Pancreas (tissue), 10 donors: Measurements from ENCODE around the gene P2RY2. TPM values are rescaled to one million over a fixed set of nuclear protein-coding genes. Genes with fewer than 3 reads are reported as not detected.
A peak's percentile ranks its signal among the peaks of the same experiment; 100 is the strongest.

ENCODE experiments used
- ATAC-seq, 4 donors: fragments of 200-7000 bp; cut with Tn5 transposase; one replicate each; pipeline versions ENCODE4 v1.8.0 to v1.9.1; 2020; ENCODE audit warnings: mild to moderate bottlenecking in 4 of 4, moderate library complexity in 4 of 4
- DNase-seq, 6 donors: peaks; one replicate each; pipeline ENCODE4 v3.0.0-alpha.2; 2020
- FAIRE-seq: peaks from 2 replicates; lab custom pipeline; 2012; peaks lifted over from hg19 to GRCh38; lab: Jason Lieb, UNC
- H3K27ac ChIP-seq, 4 donors: fragments of 200-600 bp; sonication (generic); 1 replicate in 3 of 4; 2 replicates in 1 of 4; pipeline versions ENCODE4 v1.5.0 to v1.8.0; 2020
- H3K27me3 ChIP-seq, 4 donors: fragments of 200-600 bp; one replicate each; pipeline ENCODE4 v1.8.0; 2021
- H3K36me3 ChIP-seq, 3 donors: fragments of 200-600 bp; sonication (generic) in 1 of 3; one replicate each; pipeline versions ENCODE4 v1.5.0 to v1.8.0; 2020 to 2021
- H3K4me1 ChIP-seq, 3 donors: fragments of 200-600 bp; one replicate each; pipeline ENCODE4 v1.8.0; 2021
- H3K4me3 ChIP-seq, 4 donors: fragments of 200-600 bp; sonication (generic) in 2 of 4; one replicate each; pipeline versions ENCODE4 v1.5.0 to v1.8.0; 2020 to 2021
- H3K9me3 ChIP-seq, 4 donors: fragments of 200-600 bp; one replicate each; pipeline ENCODE4 v1.8.0; 2021
- CTCF ChIP-seq, 4 donors: fragments of 200-600 bp; sonication (generic) in 3 of 4; IDR thresholded peaks; one replicate each; pipeline versions ENCODE4 v1.5.0 to v1.8.0; 2021; ENCODE audit warnings: antibody characterized with exemption in 4 of 4
- WGBS, 2 donors: extraction: QIAGEN DNeasy Blood & Tissue Kit; methylation state at CpG; one replicate each; pipeline ENCODE4 v1.1.7; 2013; 5-methylcytosine and 5-hydroxymethylcytosine counted together
- intact Hi-C, 3 donors: fragments of 100-400 bp; cut with DNase I; formaldehyde crosslinking; loops; one replicate each; pipeline versions ENCODE4 v1.11.1 to v1.14.2; 2022
- polyA plus RNA-seq, 2 donors: library from polyadenylated mRNA; stranded (reverse); fragments of 200-250 nt; gene quantifications; one replicate each; pipeline ENCODE4 v1.2.3, GENCODE V29; 2013
- total RNA-seq, 6 donors: library from RNA; stranded (reverse); fragmentation: NEBNext Ultra II Directional in 4 of 6; extraction: Animal tissue kit (Norgen Biotek cat#: 25700) in 4 of 6; gene quantifications; one replicate each; pipeline versions ENCODE4 v1.2.1 to v1.2.4, GENCODE V29; 2021 to 2023
- donor health status: healthy with polysubstance abuse.
- donor health status: DM: no; HTN: no; CAD: no; lungs with moderate emphysema.
- donor health status: DM: no; HTN: no; CAD: no.
- donor health status: control.
- donor health status: control.
- donor health status: Bipolar disorder and iron deficiency.
- donor health status: DM: yes; HTN: yes; CAD: no.
- donor health status: DM: no; HTN: no; CAD: no.
- donor health status: DM: no; HTN: no; CAD: no.
- donor health status: DM: yes; HTN: yes; CAD: no.

The P2RY2 gene
- total and polyA plus RNA-seq, 8 donors = 0.24 to 2.0 (median 0.47) TPM

- Histone ChIP-seq H3K4me1 (peaks cover 0 to 15% (median 0%) of the 10 kb centered on the region in 3 donors), H3K9me3 (no peaks in the 10 kb centered on the region), H3K36me3 (no peaks in the 10 kb centered on the region), H3K27ac (peak overlapping the region in 2 of 4 donors; percentile 12 to 33), H3K4me3 (peak overlapping the region; percentile 29 to 51 (median 42)), H3K27me3 (no peaks in the 10 kb centered on the region)
- no peak for ATAC-seq
- FAIRE-seq = no peak
- DNase-seq = no peak
- WGBS, 2 donors = 21 to 23% methylated on average over 13 to 14 of the region's 14 CpGs
- TF ChIP-seq CTCF (IDR thresholded peaks at IDR 0.05) = no peak
- intact Hi-C loops = no loop called here
Measured at GRCh38 chr11:73217810-73218105, 323 bp upstream of the P2RY2 start.

GRCh38 chr11:73218830-73219215 lies 742 bp downstream of the P2RY2 start:
- WGBS, 2 donors = 52 to 53% methylated on average over 9 of the region's 9 CpGs
- no peak for FAIRE-seq
- H3K4me3 ChIP-seq = peak overlapping the region; percentile 29 to 51 (median 42)

GRCh38 chr11:73219396-73220285 lies 1.6 kb downstream of the P2RY2 start:
- no peak for TF ChIP-seq CTCF (IDR thresholded peaks at IDR 0.05)
- Histone ChIP-seq H3K4me1 (peaks cover 0 to 15% (median 0%) of the 10 kb centered on the region in 3 donors), H3K9me3 (no peaks in the 10 kb centered on the region), H3K27me3 (no peaks in the 10 kb centered on the region), H3K27ac (no peak overlapping the region), H3K4me3 (no peak overlapping the region), H3K36me3 (no peaks in the 10 kb centered on the region)
- DNase-seq = peak in 1 of 6 donors; percentile 43
- 90 to 92% methylated on average over 6 of the region's 6 CpGs for WGBS, 2 donors
- no peak for ATAC-seq
- intact Hi-C loops = no loop called here
- FAIRE-seq = no peak

More at GRCh38 chr11:73218830-73219215, 742 bp downstream of the P2RY2 start:
- Histone ChIP-seq H3K4me1 (peaks cover 0 to 15% (median 0%) of the 10 kb centered on the region in 3 donors), H3K27ac (no peak overlapping the region), H3K9me3 (no peaks in the 10 kb centered on the region), H3K36me3 (no peaks in the 10 kb centered on the region), H3K27me3 (no peaks in the 10 kb centered on the region)
- ATAC-seq (no peak), DNase-seq (peak in 1 of 6 donors; percentile 40)
- intact Hi-C loops = no loop called here
- no peak for TF ChIP-seq CTCF (IDR thresholded peaks at IDR 0.05)

- no peaks in the 10 kb centered on the region for H3K9me3 ChIP-seq
- H3K4me3 ChIP-seq = no peak overlapping the region
- no peak for TF ChIP-seq CTCF (IDR thresholded peaks at IDR 0.05)
- FAIRE-seq = no peak
- H3K27ac ChIP-seq = no peak overlapping the region
- H3K27me3 ChIP-seq = no peaks in the 10 kb centered on the region
- 84 to 88% methylated on average over 4 of the region's 4 CpGs for WGBS, 2 donors
- intact Hi-C loops = no loop called here
- DNase-seq = peak in 1 of 6 donors; percentile 18
- H3K4me1 ChIP-seq = peaks cover 0 to 15% (median 0%) of the 10 kb centered on the region in 3 donors
- H3K36me3 ChIP-seq = no peaks in the 10 kb centered on the region
- no peak for ATAC-seq
Measured at GRCh38 chr11:73221451-73221850, 3.4 kb downstream of the P2RY2 start.

- 91 to 97% methylated on average over 5 of the region's 5 CpGs for WGBS, 2 donors
- DNase-seq = peak in 1 of 6 donors; percentile 20
- H3K27me3 ChIP-seq = no peaks in the 10 kb centered on the region
- intact Hi-C loops = no loop called here
- no peak overlapping the region for H3K4me3 ChIP-seq
- TF ChIP-seq CTCF (IDR thresholded peaks at IDR 0.05) = no peak
- H3K27ac ChIP-seq = no peak overlapping the region
- no peaks in the 10 kb centered on the region for H3K36me3 ChIP-seq
- H3K9me3 ChIP-seq = no peaks in the 10 kb centered on the region
- no peak for FAIRE-seq
- ATAC-seq = no peak
- H3K4me1 ChIP-seq = peaks cover 0 to 11% (median 0%) of the 10 kb centered on the region in 3 donors
Measured at GRCh38 chr11:73221996-73222395, 3.9 kb downstream of the P2RY2 start.
